Measurements from ENCODE around the gene HPCAL4. TPM values are rescaled to one million over a fixed set of nuclear protein-coding genes. Genes with fewer than 3 reads are reported as not detected.

HPCAL4 gene
- total RNA-seq, 1 donor from 2014 or later: 0.39 TPM

GRCh38 chr1:39681294-39681693 is 9.9 kb downstream of the HPCAL4 start:
- H3K9me3 Mint-ChIP-seq: no peaks in the 10 kb centered on the region
- H3K36me3 Mint-ChIP-seq (ENCODE audit: low read depth): no peaks in the 10 kb centered on the region
- intact Hi-C loops (cut with micrococcal nuclease): no loop called here
- DNase-seq (ENCODE audit: low spot score): no peak
- H3K27ac Mint-ChIP-seq: no peak overlapping the region
- H3K4me3 Mint-ChIP-seq (ENCODE audit: low read depth): no peak overlapping the region
- H3K4me1 Mint-ChIP-seq (ENCODE audit: low read depth): peaks cover 6% of the 10 kb centered on the region
- H3K27me3 Mint-ChIP-seq (ENCODE audit: low read depth): peaks cover 41% of the 10 kb centered on the region

- H3K4me3 Mint-ChIP-seq (ENCODE audit: low read depth): no peak overlapping the region
- no peak for DNase-seq (ENCODE audit: low spot score)
- H3K27me3 Mint-ChIP-seq (ENCODE audit: low read depth): peaks cover 39% of the 10 kb centered on the region
- peaks cover 6% of the 10 kb centered on the region for H3K4me1 Mint-ChIP-seq (ENCODE audit: low read depth)
- H3K9me3 Mint-ChIP-seq: no peaks in the 10 kb centered on the region
- H3K36me3 Mint-ChIP-seq (ENCODE audit: low read depth): no peaks in the 10 kb centered on the region
- H3K27ac Mint-ChIP-seq: no peak overlapping the region
- intact Hi-C loops (cut with micrococcal nuclease): no loop called here
Measured at GRCh38 chr1:39680751-39681150, 10.5 kb downstream of the HPCAL4 start.

- intact Hi-C loops (cut with micrococcal nuclease): no loop called here
- peaks cover 37% of the 10 kb centered on the region for H3K27me3 Mint-ChIP-seq (ENCODE audit: low read depth)
- no peak overlapping the region for H3K4me3 Mint-ChIP-seq (ENCODE audit: low read depth)
- H3K27ac Mint-ChIP-seq: no peak overlapping the region
- H3K4me1 Mint-ChIP-seq (ENCODE audit: low read depth): peaks cover 6% of the 10 kb centered on the region
- no peak for DNase-seq (ENCODE audit: low spot score)
- no peaks in the 10 kb centered on the region for H3K9me3 Mint-ChIP-seq
- no peaks in the 10 kb centered on the region for H3K36me3 Mint-ChIP-seq (ENCODE audit: low read depth)
Measured at GRCh38 chr1:39679821-39680220, 11.4 kb downstream of the HPCAL4 start.

- Mint-ChIP-seq H3K27ac (no peak overlapping the region), H3K4me3 (ENCODE audit: low read depth) (no peak overlapping the region), H3K9me3 (no peaks in the 10 kb centered on the region), H3K4me1 (ENCODE audit: low read depth) (peaks cover 6% of the 10 kb centered on the region), H3K36me3 (ENCODE audit: low read depth) (no peaks in the 10 kb centered on the region), H3K27me3 (ENCODE audit: low read depth) (peaks cover 34% of the 10 kb centered on the region)
- intact Hi-C loops (cut with micrococcal nuclease): no loop called here
- no peak for DNase-seq (ENCODE audit: low spot score)
Measured at GRCh38 chr1:39678889-39679288, 12.3 kb downstream of the HPCAL4 start.

GRCh38 chr1:39677645-39678044 is 13.6 kb downstream of the HPCAL4 start:
- Mint-ChIP-seq H3K27ac (no peak overlapping the region), H3K4me1 (ENCODE audit: low read depth) (peaks cover 6% of the 10 kb centered on the region), H3K4me3 (ENCODE audit: low read depth) (no peak overlapping the region), H3K27me3 (ENCODE audit: low read depth) (peaks cover 36% of the 10 kb centered on the region), H3K36me3 (ENCODE audit: low read depth) (no peaks in the 10 kb centered on the region), H3K9me3 (no peaks in the 10 kb centered on the region)
- intact Hi-C loops (cut with micrococcal nuclease): no loop called here
- DNase-seq (ENCODE audit: low spot score): no peak

- H3K4me3 Mint-ChIP-seq (ENCODE audit: low read depth): no peak overlapping the region
- intact Hi-C loops (cut with micrococcal nuclease): no loop called here
- no peak for DNase-seq (ENCODE audit: low spot score)
Measured at GRCh38 chr1:39676948-39677548, 14.2 kb downstream of the HPCAL4 start.

GRCh38 chr1:39675220-39675619 is 16.0 kb downstream of the HPCAL4 start:
- Mint-ChIP-seq H3K36me3 (ENCODE audit: low read depth) (no peaks in the 10 kb centered on the region), H3K27me3 (ENCODE audit: low read depth) (peaks cover 28% of the 10 kb centered on the region), H3K4me1 (ENCODE audit: low read depth) (no peaks in the 10 kb centered on the region), H3K9me3 (no peaks in the 10 kb centered on the region), H3K4me3 (ENCODE audit: low read depth) (no peak overlapping the region), H3K27ac (no peak overlapping the region)
- DNase-seq (ENCODE audit: low spot score): no peak
- intact Hi-C loops (cut with micrococcal nuclease): no loop called here

More at GRCh38 chr1:39676948-39677548, 14.2 kb downstream of the HPCAL4 start:
- Mint-ChIP-seq H3K27ac (no peak overlapping the region), H3K27me3 (ENCODE audit: low read depth) (peaks cover 32% of the 10 kb centered on the region), H3K4me1 (ENCODE audit: low read depth) (peaks cover 6% of the 10 kb centered on the region), H3K9me3 (no peaks in the 10 kb centered on the region), H3K36me3 (ENCODE audit: low read depth) (no peaks in the 10 kb centered on the region)

- intact Hi-C loops (cut with micrococcal nuclease): loop anchor here (2.0 kb wide), 1 partner anchor 48 kb away; no protein-coding TSS in a partner anchor
- Mint-ChIP-seq H3K36me3 (ENCODE audit: low read depth) (no peaks in the 10 kb centered on the region), H3K27ac (no peak overlapping the region), H3K4me1 (ENCODE audit: low read depth) (peaks cover 3% of the 10 kb centered on the region), H3K9me3 (no peaks in the 10 kb centered on the region), H3K4me3 (ENCODE audit: low read depth) (no peak overlapping the region), H3K27me3 (ENCODE audit: low read depth) (peaks cover 28% of the 10 kb centered on the region)
- DNase-seq (ENCODE audit: low spot score): no peak
Measured at GRCh38 chr1:39673215-39673614, 18.0 kb downstream of the HPCAL4 start.

GRCh38 chr1:39672551-39672947 is 18.7 kb downstream of the HPCAL4 start:
- peaks cover 8% of the 10 kb centered on the region for H3K4me1 Mint-ChIP-seq (ENCODE audit: low read depth)
- no peak overlapping the region for H3K27ac Mint-ChIP-seq
- peaks cover 28% of the 10 kb centered on the region for H3K27me3 Mint-ChIP-seq (ENCODE audit: low read depth)
- H3K36me3 Mint-ChIP-seq (ENCODE audit: low read depth): no peaks in the 10 kb centered on the region
- intact Hi-C loops (cut with micrococcal nuclease): loop anchor here (2.0 kb wide), 1 partner anchor 48 kb away; no protein-coding TSS in a partner anchor
- DNase-seq (ENCODE audit: low spot score): no peak
- peak overlapping the region; percentile 60 for H3K4me3 Mint-ChIP-seq (ENCODE audit: low read depth)
- H3K9me3 Mint-ChIP-seq: no peaks in the 10 kb centered on the region

- peaks cover 28% of the 10 kb centered on the region for H3K27me3 Mint-ChIP-seq (ENCODE audit: low read depth)
- intact Hi-C loops (cut with micrococcal nuclease): loop anchor here (2.0 kb wide), 1 partner anchor 49 kb away; no protein-coding TSS in a partner anchor
- H3K4me3 Mint-ChIP-seq (ENCODE audit: low read depth): peak within 1 kb of the TSS; percentile 60
Measured at GRCh38 chr1:39671793-39672550, 19.3 kb downstream of the HPCAL4 start, which contains the start of gene NT5C1A. NT5C1A (minus strand) TSS chr1:39672107; CDS start chr1:39672038, 69 bp downstream.

GRCh38 chr1:39671433-39671792 is 19.8 kb downstream of the HPCAL4 start:
- peaks cover 28% of the 10 kb centered on the region for H3K27me3 Mint-ChIP-seq (ENCODE audit: low read depth)
- H3K36me3 Mint-ChIP-seq (ENCODE audit: low read depth): no peaks in the 10 kb centered on the region
- no peak for DNase-seq (ENCODE audit: low spot score)
- H3K4me3 Mint-ChIP-seq (ENCODE audit: low read depth): peak overlapping the region; percentile 15
- no peaks in the 10 kb centered on the region for H3K9me3 Mint-ChIP-seq
- intact Hi-C loops (cut with micrococcal nuclease): no loop called here
- peaks cover 20% of the 10 kb centered on the region for H3K4me1 Mint-ChIP-seq (ENCODE audit: low read depth)
- no peak overlapping the region for H3K27ac Mint-ChIP-seq

More at GRCh38 chr1:39671793-39672550, 19.3 kb downstream of the HPCAL4 start, which contains the start of gene NT5C1A:
- peaks cover 14% of the 10 kb centered on the region for H3K4me1 Mint-ChIP-seq (ENCODE audit: low read depth)
- no peaks in the 10 kb centered on the region for H3K36me3 Mint-ChIP-seq (ENCODE audit: low read depth)
- H3K27ac Mint-ChIP-seq: no peak within 1 kb of the TSS
- no peaks in the 10 kb centered on the region for H3K9me3 Mint-ChIP-seq
- DNase-seq (ENCODE audit: low spot score): peak; percentile 26

- intact Hi-C loops (cut with micrococcal nuclease): no loop called here
- H3K9me3 Mint-ChIP-seq: no peaks in the 10 kb centered on the region
- peaks cover 28% of the 10 kb centered on the region for H3K27me3 Mint-ChIP-seq (ENCODE audit: low read depth)
- no peak for DNase-seq (ENCODE audit: low spot score)
- no peaks in the 10 kb centered on the region for H3K36me3 Mint-ChIP-seq (ENCODE audit: low read depth)
- H3K4me3 Mint-ChIP-seq (ENCODE audit: low read depth): no peak overlapping the region
- peaks cover 25% of the 10 kb centered on the region for H3K4me1 Mint-ChIP-seq (ENCODE audit: low read depth)
- no peak overlapping the region for H3K27ac Mint-ChIP-seq
Measured at GRCh38 chr1:39670689-39671088, 20.5 kb downstream of the HPCAL4 start.

GRCh38 chr1:39668894-39669293 is 22.3 kb downstream of the HPCAL4 start:
- H3K4me3 Mint-ChIP-seq (ENCODE audit: low read depth): no peak overlapping the region
- intact Hi-C loops (cut with micrococcal nuclease): loop anchor here (10.0 kb wide), 1 partner anchor 474 kb away; no protein-coding TSS in a partner anchor
- DNase-seq (ENCODE audit: low spot score): no peak
- H3K4me1 Mint-ChIP-seq (ENCODE audit: low read depth): peaks cover 25% of the 10 kb centered on the region
- no peak overlapping the region for H3K27ac Mint-ChIP-seq
- H3K36me3 Mint-ChIP-seq (ENCODE audit: low read depth): no peaks in the 10 kb centered on the region
- no peaks in the 10 kb centered on the region for H3K9me3 Mint-ChIP-seq
- H3K27me3 Mint-ChIP-seq (ENCODE audit: low read depth): peaks cover 24% of the 10 kb centered on the region
